UCSD-AML1 (cell line): ENCODE results near the gene ELANE.
"Not testable (repeated sequence)": the region's sequence is repeated elsewhere in the genome, so short reads cannot be mapped to it uniquely, and the experiment has no call there.

Experiments used
- DNase-seq: peaks from one replicate; lab custom pipeline; 2025; ENCODE audit not compliant: unreplicated experiment; lab: John Stamatoyannopoulos, UW

Gene ELANE

DNA sequence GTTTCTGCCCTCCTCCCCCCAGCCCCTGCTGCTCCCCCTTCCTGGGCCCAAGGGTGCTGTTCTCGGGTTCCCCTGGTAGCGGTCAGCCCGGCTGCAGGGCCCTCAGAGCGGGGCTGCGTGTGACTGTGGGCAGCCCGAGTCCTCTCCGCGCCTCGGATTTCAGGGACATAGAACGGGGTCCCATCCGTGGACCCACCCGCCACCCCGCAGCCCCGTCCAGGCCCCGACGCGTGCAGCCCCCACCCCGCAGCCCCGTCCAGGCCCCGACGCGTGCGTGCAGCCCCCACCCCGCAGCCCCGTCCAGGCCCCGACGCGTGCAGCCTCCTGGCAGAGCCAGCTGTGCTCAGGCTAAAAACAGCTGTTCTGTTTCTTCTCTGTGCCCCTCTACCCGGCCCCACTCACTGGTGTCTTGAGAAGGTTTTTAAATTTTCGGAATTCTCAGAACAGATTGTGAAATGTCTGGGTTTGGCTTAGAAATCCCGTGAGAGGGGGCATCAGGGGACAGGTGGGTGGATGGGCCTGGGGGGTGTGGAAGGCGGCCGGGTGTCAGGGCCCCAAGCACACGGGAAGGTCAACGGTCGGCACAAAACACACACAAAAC, 16.8 kb upstream of the ELANE start:
- DNase-seq: no peak

DNA sequence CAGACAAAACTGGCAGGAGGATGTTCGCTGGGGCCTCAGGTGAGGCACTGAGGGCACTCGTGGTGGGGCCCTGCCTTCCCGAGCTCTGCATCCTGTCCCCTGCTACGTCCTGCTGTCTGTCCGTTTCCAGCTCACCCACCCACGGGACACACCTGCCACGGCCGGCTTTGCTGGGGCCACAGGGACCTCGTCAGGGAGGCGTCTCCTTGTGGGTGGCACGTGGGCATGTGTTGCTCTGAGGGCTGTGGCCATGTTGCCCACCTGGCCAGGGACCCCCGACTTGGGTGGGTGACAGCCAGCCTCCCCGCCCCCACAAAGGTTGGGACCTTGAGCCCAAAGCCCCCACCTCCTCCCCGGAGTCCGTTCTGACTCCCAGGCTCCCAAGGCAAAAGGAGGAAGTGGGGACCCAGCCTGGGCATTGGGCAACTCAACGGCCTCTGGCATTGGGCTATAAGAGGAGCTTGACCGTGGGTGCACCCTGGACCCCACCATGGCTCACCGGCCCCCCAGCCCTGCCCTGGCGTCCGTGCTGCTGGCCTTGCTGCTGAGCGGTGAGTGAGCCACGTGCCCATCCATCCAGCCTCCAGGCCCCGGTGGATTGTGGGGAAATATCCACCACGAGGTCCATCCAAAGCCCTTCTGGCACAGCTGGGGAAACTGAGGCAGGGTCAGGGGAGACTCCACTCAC, 11.4 kb upstream of the ELANE start, which contains the start of gene PRTN3:
TSS of gene PRTN3 (plus strand) at position 481 of the 688 bp plus-strand sequence. CDS start at position 491, 10 bp downstream.
- DNase-seq: no peak

DNA sequence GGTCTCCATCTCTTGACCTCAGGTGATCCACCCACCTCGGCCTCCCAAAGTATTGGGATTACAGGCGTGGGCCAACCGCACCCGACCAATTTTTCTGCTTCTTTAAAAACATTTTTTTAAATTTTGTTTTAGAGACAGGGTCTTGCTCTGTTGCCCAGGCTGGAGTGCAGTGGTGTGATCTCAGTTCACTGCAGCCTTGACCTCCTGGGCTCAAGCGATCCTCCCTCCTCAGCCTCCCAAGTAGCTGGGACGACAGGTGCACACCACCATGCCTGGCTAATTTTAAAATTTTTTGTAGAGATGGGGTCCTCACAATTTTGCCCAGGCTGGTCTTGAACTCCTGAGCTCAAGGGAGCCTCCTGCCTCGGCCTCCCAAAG, 9.3 kb upstream of the ELANE start:
- not testable (repeated sequence) for DNase-seq

DNA sequence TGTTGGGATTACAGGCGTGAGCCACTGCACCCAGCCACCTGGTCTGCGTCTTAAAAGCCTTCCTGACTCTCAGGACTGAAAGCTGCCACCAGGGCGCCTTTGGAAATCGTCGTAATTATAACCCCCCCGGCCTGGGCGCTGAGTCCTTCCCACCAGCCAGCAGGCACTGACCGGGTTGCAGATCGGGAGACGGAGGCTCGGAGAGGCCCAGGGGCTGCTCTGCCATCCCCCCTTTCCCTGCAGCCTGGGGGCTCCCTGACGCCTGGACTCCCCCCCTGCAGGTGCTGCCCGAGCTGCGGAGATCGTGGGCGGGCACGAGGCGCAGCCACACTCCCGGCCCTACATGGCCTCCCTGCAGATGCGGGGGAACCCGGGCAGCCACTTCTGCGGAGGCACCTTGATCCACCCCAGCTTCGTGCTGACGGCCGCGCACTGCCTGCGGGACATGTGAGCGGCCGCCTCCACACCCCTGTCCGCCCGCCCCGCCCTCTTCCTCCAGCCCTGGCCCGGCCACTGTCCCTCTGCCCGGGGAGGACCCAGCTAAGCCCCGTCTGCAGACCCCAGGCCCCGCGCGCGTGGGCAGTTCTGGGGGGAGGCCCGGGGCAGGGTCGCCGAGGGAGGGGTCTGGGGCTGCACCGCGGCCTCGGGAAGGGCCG, 8.8 kb upstream of the ELANE start:
- DNase-seq: no peak

DNA sequence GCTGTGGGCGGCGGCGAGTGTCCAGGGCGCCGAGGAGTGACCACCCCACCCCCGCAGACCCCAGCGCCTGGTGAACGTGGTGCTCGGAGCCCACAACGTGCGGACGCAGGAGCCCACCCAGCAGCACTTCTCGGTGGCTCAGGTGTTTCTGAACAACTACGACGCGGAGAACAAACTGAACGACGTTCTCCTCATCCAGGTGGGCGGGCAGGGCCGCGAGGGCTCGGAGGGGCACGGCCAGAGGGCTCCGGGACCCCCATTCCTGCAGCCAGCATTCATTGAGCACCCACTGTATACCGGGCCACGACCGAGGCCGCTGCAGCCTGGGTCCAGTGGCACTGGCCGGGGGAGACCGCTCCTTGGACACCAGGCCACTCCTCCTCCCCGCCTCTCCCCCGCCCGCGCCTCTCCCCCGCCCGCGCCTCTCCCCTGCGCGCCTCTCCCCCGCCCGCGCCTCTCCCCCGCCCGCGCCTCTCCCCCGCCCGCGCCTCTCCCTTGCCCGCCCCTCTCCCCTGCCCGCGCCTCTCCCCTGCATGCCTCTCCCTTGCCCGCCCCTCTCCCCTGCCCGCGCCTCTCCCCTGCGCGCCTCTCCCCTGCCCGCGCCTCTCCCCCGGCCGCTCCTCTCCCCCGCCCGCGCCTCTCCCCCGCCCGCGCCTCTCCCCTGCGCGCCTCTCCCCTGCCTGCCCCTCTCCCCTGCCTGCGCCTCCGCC, 8.1 kb upstream of the ELANE start:
- no peak for DNase-seq

DNA sequence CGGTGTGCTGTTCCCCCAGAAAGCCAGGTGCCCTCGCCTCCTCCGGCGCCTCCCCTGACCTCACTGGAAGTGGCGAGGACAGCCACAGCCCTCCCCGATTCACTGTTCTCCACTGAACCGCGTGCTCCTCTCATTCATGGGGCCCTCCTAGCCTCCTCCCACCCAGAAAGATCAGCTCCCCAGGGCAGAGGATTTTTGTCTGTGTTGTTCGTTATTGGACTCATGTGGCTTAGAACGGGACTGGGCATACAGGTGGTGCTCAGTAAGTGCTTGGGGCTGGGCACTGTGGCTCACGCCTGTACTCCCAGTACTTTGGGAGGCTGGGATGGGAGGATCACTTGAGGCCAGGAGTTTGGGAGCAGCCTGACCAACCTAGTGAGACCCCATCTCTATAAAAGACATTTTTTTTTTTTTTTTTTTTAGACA, 7.5 kb upstream of the ELANE start:
- DNase-seq: no peak

DNA sequence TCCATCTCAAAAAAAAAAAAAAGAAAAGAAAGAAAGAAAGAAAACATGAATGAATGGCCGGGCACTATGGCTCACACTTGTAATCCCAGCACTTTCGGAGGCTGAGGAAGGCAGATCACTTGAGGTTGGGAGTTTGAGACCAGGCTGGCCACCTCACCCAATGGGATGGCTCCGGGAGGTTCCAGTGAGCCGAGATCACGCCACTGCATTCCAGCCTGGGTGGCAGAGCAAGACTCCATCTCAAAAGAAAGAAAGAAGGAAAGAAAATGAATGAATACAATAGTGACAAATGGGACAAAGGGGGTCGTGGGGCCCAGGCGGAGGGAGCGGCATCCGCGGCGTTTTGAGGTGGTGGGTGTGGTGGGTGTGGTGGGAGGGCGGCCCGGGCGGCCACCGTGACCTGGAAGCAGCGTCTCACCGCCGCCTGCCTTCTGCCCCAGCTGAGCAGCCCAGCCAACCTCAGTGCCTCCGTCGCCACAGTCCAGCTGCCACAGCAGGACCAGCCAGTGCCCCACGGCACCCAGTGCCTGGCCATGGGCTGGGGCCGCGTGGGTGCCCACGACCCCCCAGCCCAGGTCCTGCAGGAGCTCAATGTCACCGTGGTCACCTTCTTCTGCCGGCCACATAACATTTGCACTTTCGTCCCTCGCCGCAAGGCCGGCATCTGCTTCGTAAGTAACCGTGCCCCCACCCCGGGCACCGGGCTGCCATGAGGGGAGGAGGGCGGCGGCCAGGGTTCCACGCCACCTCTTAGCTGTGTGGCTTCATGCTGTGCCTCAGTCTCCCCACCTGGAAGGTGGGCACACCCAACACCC, 6.2 kb upstream of the ELANE start:
- no peak for DNase-seq

DNA sequence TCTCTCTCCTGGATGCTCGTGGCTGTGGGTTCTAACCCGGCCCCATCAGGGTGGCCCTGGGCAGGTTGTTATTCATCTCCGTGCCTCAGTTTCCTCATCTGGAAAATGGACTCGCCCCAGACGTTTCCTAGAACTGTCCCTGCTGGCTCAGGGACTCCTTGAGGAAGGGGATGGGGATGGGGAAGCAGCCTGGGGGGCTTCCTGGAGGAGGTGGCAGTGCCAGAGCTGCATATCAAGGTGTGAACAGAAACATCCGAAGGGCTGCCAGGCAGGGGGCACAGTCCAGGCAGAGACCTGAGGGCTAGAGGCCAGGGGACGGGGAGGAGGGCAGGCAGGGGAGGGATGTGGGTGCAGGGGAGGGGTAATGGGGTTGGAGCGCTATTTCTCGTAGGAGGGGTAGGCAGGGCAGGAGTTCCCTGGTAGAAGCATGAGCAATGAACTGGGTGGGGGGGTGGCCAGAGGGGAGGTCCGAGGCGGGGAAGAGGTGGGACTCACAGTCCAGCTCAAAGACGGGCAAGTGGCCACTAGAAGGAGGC, 3.6 kb upstream of the ELANE start:
- no peak for DNase-seq

DNA sequence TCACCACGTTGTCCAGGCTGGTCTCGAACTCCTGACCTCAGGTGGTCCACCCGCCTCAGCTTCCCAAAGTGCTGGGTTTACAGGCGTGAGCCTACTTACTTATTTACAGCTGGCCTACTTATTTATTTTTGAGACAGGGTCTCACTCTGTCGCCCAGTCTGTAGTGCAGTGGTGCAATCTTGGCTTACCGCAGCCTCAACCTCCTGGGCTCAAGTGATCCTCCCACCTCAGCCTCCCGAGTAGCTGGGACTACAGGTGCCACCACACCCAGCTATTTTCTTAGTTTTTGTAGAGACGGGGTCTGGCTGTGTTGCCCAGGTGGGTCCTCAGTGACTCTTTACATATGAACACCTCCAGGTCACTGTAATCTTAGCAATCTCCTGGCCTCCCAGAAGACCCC, 2.9 kb upstream of the ELANE start:
- DNase-seq: not testable (repeated sequence)

DNA sequence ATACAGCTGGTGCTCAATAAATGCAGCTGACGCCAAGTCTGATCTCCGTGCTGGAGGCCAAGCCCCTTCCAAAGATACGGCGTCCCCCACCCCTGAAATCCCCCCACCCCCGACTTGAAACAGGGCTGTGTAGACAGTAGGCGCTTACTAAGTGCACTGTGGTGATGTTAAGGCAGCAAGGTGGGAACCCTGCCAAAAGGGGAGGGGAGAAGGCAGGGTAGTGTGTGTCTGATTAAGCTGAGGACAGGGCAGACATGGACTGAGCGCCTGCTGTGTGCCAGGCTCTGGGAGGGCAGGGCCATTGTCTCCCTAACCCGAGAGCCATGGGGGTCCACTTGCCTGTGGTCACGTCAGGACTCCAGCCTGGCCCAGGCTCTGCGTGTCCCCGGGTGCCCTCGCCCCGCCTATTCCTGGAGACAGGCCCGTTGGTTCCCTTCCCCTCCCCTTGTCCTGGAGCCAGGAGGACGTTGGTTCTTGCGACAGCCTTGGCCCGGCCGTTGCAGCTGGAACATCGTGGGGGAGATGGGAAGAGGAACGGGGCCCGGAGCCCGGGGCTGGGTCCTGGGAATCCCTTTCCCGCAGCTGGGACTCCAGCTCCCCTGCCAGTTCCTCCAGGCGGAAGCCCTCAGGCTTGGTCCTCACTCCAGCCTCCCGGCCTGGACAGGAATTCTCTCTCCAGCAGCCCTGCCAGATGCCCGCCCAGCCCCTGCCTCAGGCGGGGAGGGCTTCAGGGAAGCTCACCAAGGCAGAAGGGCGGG, 1.7 kb upstream of the ELANE start:
- DNase-seq: no peak

DNA sequence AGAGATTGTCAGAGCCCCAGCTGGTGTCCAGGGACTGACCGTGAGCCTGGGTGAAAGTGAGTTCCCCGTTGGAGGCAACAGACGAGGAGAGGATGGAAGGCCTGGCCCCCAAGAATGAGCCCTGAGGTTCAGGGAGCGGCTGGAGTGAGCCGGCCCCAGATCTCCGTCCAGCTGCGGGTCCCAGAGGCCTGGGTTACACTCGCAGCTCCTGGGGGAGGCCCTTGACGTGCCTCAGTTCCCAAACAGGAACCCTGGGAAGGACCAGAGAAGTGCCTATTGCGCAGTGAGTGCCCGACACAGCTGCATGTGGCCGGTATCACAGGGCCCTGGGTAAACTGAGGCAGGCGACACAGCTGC, 1.1 kb upstream of the ELANE start:
- no peak for DNase-seq

DNA sequence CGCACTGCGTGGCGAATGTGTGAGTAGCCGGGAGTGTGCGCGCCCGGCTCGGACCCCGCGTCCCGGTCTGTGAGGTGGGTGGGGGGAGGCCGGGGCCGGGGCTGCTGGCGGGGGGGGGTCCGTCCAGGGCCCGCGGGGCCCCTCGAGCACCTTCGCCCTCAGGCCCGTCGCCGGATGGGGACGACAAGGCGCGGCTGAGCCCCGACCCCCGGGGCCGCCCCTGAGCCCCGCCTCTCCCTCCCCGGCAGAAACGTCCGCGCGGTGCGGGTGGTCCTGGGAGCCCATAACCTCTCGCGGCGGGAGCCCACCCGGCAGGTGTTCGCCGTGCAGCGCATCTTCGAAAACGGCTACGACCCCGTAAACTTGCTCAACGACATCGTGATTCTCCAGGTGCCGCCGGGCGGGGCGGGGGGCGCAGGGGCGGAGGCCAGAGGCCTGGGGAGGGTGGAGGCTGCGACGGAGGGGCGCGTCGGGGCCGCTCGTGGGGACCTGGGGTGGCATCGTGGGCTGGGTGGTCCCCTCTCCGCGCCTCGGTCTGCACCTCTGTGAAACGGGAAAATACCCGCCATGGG, 997 bp downstream of the ELANE start:
- DNase-seq: no peak

DNA sequence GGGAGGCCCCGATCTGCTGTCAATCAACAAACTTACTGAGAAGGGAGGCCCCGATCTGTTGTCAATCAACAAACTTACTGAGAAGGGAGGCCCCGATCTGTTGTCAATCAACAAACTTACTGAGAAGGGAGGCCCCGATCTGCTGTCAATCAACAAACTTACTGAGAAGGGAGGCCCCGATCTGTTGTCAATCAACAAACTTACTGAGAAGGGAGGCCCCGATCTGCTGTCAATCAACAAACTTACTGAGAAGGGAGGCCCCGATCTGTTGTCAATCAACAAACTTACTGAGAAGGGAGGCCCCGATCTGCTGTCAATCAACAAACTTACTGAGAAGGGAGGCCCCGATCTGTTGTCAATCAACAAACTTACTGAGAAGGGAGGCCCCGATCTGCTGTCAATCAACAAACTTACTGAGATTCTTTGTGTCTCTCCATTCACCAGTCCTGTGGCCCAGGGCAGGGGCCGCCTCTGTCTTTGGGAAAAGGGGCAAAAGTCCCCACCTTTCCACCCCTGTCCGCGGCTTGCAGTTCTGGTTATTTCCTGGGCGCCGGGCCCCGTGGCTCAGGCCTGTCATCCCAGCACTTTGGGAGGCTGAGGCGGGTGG, 1.6 kb downstream of the ELANE start:
- DNase-seq: not testable (repeated sequence)

DNA sequence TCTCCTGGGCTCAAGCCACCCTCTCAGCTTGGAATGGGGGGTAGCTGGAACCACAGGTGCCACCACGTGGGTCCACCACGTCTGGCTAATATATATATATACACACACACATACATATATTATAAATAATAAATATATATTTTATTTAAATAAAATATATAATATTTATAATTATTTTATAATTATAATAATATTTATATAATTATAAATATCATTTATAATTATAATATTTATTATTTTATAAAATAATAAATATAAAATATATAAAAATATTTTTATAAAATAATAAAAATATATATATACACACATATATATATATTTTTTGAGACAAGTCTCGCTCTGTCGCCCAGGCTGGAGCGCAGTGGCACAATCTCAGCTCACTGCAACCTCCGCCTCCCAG, 2.4 kb downstream of the ELANE start:
- DNase-seq: no peak

DNA sequence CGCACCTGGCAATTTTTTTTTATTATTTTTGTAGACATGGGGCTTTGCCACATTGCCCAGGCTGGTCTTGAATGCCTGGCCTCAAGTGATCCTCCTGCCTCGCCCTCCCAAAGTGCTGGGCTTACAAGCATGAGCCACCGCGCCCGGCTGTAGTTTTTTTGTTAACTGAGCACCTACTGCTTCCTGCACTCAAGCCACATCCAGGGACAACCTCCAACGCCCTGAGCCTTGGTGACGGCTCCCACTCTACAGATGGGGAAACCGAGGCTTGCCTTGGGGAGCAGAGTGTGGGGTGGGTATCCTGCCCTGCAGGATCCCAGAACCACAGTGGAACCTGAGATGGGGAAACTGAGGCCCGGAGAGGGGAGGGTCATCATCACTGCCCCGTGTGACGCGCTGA, 3.0 kb downstream of the ELANE start:
- no peak for DNase-seq

DNA sequence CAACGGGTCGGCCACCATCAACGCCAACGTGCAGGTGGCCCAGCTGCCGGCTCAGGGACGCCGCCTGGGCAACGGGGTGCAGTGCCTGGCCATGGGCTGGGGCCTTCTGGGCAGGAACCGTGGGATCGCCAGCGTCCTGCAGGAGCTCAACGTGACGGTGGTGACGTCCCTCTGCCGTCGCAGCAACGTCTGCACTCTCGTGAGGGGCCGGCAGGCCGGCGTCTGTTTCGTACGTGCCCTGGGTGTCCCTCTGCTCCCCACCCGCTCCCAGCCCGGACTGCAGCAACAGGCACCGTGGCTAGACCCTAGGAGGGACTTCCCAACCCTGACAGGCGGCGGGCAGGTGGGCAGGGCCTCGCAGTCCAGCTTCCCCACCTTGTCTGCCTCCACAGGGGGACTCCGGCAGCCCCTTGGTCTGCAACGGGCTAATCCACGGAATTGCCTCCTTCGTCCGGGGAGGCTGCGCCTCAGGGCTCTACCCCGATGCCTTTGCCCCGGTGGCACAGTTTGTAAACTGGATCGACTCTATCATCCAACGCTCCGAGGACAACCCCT, 3.5 kb downstream of the ELANE start:
- no peak for DNase-seq

DNA sequence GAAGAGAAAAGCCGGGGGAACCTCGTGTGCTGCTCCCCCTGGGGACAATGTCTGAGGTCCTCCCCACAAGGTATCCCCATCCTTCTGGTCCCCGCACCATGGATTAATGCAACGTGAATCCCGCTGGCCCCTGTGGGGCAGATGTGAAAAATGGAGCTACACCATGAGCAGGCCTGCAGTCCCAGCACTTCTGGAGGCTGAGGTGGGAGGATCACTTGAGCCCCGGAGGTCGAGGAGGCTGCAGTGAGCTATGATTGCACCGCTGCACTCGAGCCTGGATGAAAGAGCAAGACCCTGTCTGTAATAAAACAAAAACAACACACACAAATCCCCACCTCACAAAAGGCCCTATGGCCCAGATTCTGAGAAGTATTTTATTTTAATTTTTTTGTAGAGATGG, 6.2 kb downstream of the ELANE start:
- DNase-seq: no peak

DNA sequence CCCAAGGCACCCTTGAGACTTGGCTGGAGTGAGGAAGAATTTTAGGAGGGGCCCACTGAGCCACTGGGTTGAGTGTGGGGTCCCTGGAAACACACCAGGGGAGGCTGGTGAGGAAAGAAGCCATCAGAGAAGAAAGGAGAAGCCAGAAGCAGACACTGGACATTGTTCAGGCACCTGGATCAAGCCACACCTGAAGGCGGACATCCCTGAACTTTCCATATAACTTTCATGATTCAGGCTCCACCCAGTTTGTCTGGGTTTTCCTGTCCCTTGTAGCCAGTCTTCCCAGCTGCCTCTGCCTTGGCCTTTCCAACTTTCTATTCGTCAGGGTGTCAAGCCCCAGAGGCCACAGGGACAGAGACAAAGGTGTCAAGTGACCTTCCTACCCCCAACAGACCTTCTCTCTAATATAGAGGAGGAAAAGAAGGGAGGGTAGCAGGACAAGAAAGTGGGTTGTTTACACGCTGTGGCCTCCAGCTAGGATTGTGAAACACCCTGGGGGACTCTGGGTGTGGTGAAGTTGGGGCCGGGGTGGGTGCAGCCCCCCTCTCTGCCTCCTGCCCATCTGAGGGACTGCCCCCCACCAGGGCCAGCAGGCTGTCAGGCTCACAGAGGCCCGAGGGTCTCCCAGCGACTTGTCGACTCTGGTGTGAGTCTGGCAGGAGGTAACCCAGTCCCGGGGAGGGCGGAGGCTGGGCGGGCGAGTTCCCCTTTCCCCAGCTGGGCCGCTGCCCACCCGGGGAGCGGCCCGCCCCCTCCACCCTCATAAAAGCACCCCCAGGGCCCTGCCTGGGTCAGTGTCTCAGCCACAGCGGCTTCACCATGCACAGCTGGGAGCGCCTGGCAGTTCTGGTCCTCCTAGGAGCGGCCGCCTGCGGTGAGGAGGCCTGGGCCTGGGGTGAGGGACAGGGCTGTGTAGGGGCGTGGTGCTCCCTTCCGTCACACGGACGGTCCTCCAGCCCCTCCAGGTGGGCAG, 7.1 kb downstream of the ELANE start, which contains the start of gene CFD:
TSS of gene CFD (plus strand) at position 797 of the 976 bp plus-strand sequence. CDS start at position 823, 26 bp downstream.
- no peak for DNase-seq
